GM21737 (cell line): Measurements from ENCODE around the gene PLEKHD1.
"Not testable (repeated sequence)": the region's sequence is repeated elsewhere in the genome, so short reads cannot be mapped to it uniquely, and the experiment has no call there.

Source experiments
- ATAC-seq: cut with Tn5 transposase; IDR thresholded peaks from one replicate; pipeline ENCODE4 v1.9.1; 2021; ENCODE audit warnings: mild to moderate bottlenecking, moderate library complexity; ENCODE audit not compliant: unreplicated experiment

Gene PLEKHD1

GRCh38 chr14:69481815-69482568 is 2.5 kb upstream of the PLEKHD1 start:
- peak; percentile 84 for ATAC-seq

DNA sequence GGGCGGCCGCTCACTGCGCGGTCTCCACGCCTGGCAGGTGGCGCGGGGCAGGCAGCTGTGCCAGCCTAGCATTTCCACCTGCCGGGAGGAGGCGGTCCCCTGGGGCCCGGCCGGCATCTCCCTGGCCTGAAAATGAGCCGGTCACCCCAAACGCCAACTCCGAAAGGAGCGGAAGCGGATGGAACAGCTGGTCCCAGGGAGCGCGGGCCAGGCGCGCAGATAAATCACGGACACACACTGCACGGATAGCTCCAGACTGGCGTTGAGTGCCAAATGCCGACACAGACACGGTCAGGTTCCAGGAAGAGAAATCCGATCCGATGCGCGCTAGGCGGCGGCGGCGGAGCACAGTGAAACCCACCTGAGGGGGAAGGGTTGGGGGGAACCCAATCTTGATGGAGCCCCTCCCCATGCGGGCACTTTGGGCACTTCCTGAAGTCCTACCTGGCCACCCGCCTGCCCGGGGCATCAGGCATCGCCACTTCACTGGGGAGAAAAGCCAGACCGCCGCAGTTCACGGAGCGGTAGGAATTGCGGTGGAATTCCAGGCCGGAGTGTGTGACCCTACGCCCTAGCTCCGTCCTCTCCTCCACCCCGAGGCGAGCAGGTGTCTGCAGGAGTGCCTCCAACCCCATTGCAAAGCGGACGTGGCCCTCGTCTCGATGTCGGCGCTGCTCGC is 624 bp upstream of the PLEKHD1 start:
- ATAC-seq = no peak

- no peak for ATAC-seq
Measured at GRCh38 chr14:69485315-69485660, 760 bp downstream of the PLEKHD1 start.

DNA sequence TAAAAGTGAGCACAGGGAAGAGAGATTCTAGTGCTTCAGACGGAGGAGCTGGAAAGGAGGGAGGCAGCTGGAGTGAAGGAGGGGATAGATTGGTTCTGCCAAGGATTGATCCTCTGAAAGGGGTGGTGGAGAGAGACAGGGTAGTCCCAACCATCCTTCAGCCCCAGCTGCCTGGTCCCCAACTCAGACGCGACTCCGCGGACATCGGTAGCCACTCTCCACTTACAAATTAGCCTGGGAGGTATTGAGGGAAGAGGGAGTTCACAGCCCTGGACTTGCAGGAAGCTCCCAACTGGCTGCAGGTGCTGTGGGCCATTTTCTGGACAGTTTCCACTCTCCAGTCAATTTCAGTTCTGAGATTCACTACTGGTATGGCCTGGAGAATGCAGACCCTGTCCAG is 1.2 kb downstream of the PLEKHD1 start:
- no peak for ATAC-seq

DNA sequence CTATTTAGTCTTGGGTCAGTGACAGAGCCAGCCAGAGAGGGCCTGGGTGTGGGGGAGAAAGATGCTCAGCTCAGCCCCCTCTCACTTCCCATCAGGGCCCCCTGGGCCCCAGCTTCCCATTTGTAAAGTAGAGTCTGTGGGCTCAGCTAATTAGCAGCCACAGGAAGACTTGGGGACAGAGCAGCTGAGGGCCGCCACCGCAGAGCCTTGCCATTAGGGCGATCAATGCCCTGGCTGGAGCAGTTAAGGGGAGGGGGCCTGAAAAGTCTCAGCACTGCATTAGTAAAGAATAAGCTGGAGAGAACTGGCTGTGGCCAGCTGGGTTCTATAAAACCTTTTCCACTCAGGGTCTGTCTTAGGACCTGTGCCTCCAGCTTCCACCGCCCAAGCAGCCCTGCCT is 2.7 kb downstream of the PLEKHD1 start:
- ATAC-seq = no peak

DNA sequence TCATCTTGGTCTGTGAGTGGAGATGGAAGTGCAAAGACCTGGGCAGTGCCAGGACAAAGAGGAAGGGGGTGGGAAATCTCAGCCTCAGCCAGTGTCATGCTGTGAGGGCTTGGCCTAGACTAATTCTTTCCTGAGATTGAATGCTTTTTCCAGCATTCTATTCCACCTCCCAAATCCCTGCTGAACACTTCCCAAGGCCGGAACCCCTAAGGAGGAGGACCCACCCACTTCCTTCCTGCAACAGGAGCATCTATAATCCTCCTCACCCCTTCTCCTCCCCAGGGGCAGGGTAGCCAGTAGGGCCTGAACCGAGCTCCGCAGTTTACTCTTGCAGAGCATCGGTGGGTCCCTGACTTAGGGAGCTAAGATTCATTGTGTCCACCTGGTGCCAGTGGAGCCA is 3.2 kb downstream of the PLEKHD1 start:
- ATAC-seq = no peak

GRCh38 chr14:69489495-69489894 is 5.0 kb downstream of the PLEKHD1 start:
- ATAC-seq = no peak

GRCh38 chr14:69490219-69490918 is 5.8 kb downstream of the PLEKHD1 start:
- ATAC-seq = no peak

DNA sequence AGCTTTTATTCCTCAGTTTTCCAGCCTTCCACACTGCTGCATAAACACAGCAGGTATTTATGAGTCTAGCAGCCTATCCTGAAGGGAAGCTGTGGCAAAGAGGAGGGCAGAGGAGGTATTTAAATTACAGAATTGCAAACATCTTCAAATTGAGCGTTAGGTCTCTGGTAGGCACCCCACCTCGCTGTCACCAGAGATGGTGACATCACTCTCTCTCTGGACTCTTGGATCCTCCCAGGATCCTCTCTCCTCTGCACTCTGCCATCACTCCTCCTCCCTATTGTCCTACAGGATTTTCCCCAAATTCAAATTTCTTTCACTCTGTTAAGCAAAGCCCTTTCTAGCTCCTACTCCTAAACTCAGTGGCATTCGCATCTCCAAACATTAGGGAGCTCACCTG is 6.7 kb downstream of the PLEKHD1 start:
- no peak for ATAC-seq

- no peak for ATAC-seq
Measured at GRCh38 chr14:69493038-69493437, 8.5 kb downstream of the PLEKHD1 start.

DNA sequence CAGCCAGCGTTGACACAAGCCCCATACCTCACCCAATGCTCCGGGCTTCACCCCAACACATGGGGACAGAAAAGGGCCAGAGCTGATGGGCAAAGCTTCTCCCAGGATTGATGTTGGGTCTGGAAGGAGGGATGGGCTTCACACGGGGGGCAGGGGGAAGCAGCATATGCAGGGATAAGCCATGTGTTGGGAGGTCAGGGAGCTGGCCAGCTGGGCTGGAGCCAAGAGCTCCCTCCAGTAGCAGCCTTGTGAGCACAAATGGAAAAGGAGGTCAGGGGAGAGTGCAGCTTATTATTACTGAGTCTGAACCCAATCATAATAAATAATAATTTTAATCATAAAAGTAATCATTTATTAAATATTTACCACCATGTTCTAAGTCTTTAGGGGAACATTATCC is 9.3 kb downstream of the PLEKHD1 start:
- ATAC-seq = no peak

DNA sequence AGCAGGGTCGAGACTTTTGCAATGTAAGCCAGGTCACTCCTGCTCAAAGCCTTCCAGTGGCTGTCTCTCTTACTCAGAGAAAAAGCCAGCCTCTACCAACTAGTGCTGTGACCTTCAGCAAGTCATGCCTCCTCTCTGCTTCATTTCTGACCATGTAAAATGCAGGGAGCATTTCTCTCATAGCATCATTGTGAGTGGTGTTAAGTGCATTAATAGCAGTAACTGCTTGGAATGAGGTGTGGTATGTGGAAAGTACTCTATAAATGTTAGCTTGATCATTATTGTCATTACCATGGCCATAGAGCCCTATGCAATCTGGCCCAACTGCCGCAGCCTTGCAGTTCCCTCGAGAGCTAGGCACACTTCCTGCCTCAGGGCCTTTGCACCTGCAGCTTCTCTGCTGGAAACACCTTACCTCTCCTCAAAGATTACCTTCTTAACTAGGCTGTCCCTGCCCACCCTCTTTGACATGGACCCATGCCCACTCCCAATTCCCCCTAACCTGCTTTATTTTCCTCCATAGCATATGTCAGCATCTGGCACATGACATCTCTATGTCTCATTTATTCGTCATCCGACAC is 10.9 kb downstream of the PLEKHD1 start:
- ATAC-seq = no peak

DNA sequence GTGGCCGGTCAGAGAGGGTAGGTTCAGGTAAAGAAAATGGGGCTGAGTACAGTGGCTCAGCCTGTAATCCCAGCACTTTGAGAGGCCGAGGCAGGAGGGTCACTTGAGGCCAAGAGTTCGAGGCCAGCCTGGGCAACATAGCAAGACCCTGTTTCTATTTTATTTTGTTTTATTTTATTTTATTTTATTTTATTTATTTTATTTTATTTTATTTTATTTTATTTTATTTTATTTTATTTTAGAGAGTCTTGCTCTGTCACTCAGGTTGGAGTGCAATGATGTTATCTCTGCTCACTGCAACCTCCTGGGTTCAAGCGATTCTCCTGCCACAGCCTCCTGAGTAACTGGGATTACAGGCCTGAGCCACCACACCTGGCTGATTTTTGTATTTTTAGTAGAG is 13.3 kb downstream of the PLEKHD1 start:
- not testable (repeated sequence) for ATAC-seq

- ATAC-seq = not testable (repeated sequence)
Measured at GRCh38 chr14:69498286-69498685, 13.8 kb downstream of the PLEKHD1 start.

GRCh38 chr14:69499436-69499835 is 14.9 kb downstream of the PLEKHD1 start:
- no peak for ATAC-seq

DNA sequence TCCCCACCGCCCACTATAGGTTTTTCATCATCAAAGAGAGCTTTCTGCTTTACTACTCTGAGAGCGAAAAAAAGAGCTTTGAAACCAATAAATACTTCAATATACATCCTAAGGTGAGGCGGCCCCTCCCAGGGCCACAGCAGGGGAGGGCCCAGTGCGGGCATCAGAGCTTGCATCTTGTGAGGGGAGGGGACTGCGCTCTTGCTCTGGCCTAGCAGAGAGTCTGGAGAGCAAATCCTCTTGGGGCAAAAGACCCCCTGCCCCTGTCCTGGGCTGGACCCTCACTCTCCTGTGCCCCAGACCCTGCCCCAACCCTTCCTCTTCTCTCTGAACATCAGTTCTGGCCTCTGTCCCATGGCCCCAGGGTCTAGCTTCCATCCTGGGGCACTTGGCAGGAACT is 15.6 kb downstream of the PLEKHD1 start:
- no peak for ATAC-seq

GRCh38 chr14:69500736-69501135 is 16.2 kb downstream of the PLEKHD1 start:
- ATAC-seq = no peak

GRCh38 chr14:69501423-69501838 is 16.9 kb downstream of the PLEKHD1 start:
- ATAC-seq = no peak

- ATAC-seq = no peak
Measured at GRCh38 chr14:69504775-69505174, 20.2 kb downstream of the PLEKHD1 start.

DNA sequence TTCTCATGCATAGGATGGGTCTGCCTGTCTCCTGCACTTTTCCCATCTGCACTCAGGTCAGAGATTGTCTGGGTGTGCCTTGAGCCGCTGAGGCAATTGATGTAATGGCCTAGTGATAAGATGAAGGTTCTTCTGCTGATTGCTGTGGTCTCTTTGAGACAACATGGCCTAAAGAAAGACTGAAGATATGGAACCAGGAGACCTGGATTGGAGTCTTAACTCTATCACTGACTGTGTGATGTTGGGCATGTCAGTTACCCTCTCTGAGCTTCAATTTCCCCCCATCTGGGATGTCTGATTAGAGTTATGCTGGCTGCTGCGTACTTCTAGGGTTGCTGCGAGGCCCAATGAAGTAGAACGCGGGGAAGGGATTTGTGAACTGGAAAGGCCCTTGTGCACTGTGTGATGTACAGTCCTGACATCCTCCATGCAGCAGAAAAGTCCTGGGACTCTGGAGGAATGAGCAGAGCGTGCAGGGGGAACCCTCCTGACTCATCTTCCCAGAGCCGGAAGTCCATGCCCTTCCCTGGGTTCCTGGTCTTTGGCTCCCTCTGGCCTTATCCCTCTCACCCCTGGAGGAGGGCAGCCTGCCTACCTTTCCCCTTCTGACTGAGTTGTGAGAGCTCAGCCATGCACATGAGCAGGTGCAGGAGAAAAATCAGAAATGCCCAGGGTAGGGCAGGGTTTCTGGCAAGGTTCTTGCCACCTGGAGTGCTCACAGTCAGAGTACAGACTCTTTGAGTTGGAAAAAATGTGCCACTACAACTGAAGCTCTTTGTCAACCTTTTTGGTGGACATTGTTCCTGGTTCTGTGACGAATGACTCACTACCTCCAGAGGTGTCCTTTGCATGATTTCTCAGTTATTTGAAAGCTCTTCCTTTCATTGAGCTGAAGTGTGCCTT is 21.1 kb downstream of the PLEKHD1 start:
- ATAC-seq = no peak

DNA sequence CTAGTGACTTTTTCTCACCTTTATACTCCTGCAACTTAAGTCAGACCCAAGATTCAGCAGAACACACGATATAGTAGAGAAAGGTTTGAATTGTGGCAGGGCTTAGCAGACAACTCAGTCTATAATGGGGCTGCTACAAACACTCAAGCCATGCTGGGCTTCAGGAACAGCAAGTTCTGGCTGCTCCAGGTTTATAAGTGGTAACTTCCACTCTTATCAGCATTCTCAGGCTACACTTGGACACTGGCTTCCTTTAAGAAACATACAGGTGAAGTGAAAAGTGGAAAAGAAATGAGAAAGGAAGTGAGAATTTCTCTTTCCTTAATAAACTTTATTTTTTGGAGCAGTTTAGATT is 21.7 kb downstream of the PLEKHD1 start:
- no peak for ATAC-seq
